PFSK-1 (cell line): ENCODE measurements around the gene XDH.

Experiments used
- POLR2AphosphoS5 ChIP-seq: IDR thresholded peaks from 2 replicates; pipeline ENCODE4 v1.6.1; 2012; ENCODE audit warnings: low read depth, mild to moderate bottlenecking, control low read depth, low read length, moderate library complexity
- SIN3A ChIP-seq: IDR thresholded peaks from 2 replicates; pipeline ENCODE4 v1.6.1; 2012; ENCODE audit warnings: mild to moderate bottlenecking, low read length, moderate library complexity, borderline replicate concordance; ENCODE audit not compliant: insufficient read depth
- TAF1 ChIP-seq: IDR thresholded peaks from 2 replicates; pipeline ENCODE4 v1.6.1; 2012; ENCODE audit warnings: low read length, control low read depth, borderline replicate concordance; ENCODE audit not compliant: insufficient read depth
- TF ChIP-seq, protein P1 (sequence below), 2 experiments: IDR thresholded peaks; 2 replicates each; pipeline versions ENCODE4 v1.6.1 to v1.8.0; 2011 to 2012; ENCODE audit warnings: low read depth in 2 of 2, low read length in 2 of 2, control low read depth in 1 of 2, inconsistent platforms in 1 of 2, mild to moderate bottlenecking in 1 of 2, moderate library complexity in 1 of 2; ENCODE audit not compliant: insufficient read depth in 1 of 2

DNA sequence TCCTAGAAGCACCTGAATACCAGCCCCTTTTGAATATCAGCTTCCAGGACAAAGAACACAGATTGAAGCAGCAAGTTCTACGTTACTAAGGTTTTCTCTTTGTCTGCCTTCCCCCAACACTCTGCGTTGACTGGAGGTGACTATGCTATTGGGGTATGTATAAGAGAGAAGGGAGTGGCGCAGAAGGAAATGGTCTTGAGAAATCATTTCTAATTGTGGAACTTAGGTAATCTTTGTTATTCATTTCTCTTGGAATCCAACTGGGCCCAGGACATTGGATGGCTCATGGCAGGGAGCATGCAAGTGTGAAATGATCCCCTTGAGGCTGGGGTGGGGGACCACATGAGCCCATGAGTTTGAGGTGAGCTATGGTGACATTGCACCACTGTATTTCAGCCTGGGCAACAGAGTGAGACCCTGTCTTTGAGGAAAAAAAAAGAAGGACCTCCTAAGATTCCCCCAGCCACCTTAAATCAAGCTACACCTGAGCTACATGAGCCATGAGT is 29.7 kb downstream of the XDH start:
- TF ChIP-seq POLR2AphosphoS5 (no peak), SIN3A (no peak), TAF1 (no peak)
- TF ChIP-seq, protein P1, sequence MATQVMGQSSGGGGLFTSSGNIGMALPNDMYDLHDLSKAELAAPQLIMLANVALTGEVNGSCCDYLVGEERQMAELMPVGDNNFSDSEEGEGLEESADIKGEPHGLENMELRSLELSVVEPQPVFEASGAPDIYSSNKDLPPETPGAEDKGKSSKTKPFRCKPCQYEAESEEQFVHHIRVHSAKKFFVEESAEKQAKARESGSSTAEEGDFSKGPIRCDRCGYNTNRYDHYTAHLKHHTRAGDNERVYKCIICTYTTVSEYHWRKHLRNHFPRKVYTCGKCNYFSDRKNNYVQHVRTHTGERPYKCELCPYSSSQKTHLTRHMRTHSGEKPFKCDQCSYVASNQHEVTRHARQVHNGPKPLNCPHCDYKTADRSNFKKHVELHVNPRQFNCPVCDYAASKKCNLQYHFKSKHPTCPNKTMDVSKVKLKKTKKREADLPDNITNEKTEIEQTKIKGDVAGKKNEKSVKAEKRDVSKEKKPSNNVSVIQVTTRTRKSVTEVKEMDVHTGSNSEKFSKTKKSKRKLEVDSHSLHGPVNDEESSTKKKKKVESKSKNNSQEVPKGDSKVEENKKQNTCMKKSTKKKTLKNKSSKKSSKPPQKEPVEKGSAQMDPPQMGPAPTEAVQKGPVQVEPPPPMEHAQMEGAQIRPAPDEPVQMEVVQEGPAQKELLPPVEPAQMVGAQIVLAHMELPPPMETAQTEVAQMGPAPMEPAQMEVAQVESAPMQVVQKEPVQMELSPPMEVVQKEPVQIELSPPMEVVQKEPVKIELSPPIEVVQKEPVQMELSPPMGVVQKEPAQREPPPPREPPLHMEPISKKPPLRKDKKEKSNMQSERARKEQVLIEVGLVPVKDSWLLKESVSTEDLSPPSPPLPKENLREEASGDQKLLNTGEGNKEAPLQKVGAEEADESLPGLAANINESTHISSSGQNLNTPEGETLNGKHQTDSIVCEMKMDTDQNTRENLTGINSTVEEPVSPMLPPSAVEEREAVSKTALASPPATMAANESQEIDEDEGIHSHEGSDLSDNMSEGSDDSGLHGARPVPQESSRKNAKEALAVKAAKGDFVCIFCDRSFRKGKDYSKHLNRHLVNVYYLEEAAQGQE (IDR thresholded peaks at IDR 0.05; ENCODE audit: insufficient read depth in 1 of 2, low read depth in 2 of 2, low read length in 2 of 2), result no peak
